Measurements from ENCODE around the gene MON1B. TPM values are rescaled to one million over a fixed set of nuclear protein-coding genes. Genes with fewer than 3 reads are reported as not detected.

MON1B gene
- total RNA-seq, result 28.6 and 37.4 TPM in 2 replicates

DNA sequence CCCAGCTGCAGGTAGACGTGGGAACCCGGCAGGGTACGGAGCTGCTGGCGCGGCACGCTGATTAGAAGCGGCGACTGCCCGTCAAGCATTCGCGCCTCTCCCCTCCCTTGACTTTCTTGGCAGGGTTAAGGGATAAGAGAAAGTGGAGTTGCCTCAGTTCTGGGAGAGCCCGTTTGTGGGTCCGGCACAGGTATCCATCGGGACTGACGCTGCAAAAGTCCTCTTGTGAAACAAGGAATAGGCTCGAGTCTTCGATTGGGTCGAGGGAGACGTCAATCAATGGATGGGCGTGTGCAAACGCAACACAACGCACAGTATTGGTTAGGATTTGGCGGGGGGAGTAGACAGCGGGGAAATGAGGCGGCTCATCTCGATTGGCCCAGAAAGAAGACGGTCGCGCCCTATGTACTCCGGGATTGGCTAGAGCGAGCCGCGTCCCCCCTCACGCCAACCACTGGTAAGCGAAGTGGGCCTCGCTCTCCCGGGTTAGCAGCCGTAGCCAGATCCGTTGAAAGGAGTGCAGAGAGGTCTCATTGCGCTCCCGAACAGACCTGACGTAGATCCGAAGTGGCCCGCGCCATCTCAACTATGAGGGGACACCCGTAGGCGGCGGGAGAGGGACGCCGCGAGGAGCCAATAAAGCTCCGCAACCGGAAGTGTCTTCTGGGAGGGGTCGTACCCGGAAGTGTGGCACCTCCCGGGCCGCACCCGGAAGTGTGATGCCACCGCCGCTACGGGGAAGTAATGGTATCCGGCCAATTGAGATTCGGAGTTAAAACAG, at the start of gene MON1B:
Gene MON1B, plus strand, starts transcription at position 713 of the 781 bp plus-strand sequence. CDS start 296 bp downstream, outside the sequence.

DNA sequence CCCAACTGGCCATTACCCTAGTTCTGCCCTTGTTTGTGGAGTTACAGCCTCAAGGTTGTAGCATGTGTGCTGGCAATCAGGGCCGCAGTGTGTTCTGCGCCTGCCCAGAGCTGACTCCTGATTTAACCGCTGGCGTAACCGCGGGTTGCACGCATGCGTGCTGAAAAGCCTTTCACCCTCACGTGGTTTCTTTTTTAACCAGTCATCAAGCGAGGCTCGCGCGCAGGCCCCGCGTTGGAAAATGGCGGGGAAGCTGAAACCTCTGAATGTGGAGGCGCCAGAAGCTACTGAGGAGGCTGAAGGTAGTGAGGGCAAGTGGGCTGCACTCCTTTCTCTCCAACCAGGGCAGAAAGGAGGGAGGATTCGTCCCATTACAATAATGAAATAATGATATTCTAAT, 8.2 kb downstream of the MON1B start, which contains the start of gene SYCE1L:
Gene SYCE1L, plus strand, starts transcription at position 198 of the 400 bp plus-strand sequence. Its CDS starts 44 bp downstream, at position 242.

Other genes starting within 250 kb of the MON1B start
- gene SYCE1L, start 8.2 kb downstream of the MON1B start, total RNA-seq, result 1.9 and 2.0 TPM in 2 replicates
- 5.7 and 14.1 TPM in 2 replicates for gene ADAMTS18, start 243.8 kb downstream of the MON1B start, total RNA-seq